Neural progenitor cell (in vitro differentiated cells): ENCODE results near the gene MACROD1. TPM values are rescaled to one million over a fixed set of nuclear protein-coding genes. Genes with fewer than 3 reads are reported as not detected.

Experiments
- DNase-seq: peaks from one replicate; pipeline ENCODE4 v3.0.0-alpha.2; 2016; ENCODE audit warnings: low spot score
- H2AFZ ChIP-seq: fragments of 200-600 bp; sonication (generic); replicated peaks from 2 replicates; pipeline ENCODE4 v1.6.1; 2016; ENCODE audit warnings: antibody characterized with exemption
- H3F3A ChIP-seq: fragments of 200-600 bp; sonication (generic); 2 replicates; pipeline ENCODE4 v1.6.1; 2016; ENCODE audit warnings: antibody characterized with exemption, low read depth
- H3K27ac ChIP-seq: fragments of 200-600 bp; sonication (generic); 2 replicates; pipeline ENCODE4 v1.5.1; 2016; ENCODE audit warnings: mild to moderate bottlenecking
- H3K27me3 ChIP-seq: fragments of 200-600 bp; sonication (generic); 2 replicates; pipeline ENCODE4 v1.6.1; 2016; ENCODE audit warnings: mild to moderate bottlenecking, moderate library complexity
- H3K36me3 ChIP-seq: fragments of 200-600 bp; sonication (generic); 2 replicates; pipeline ENCODE4 v1.5.1; 2016
- H3K4me1 ChIP-seq: fragments of 200-600 bp; sonication (generic); 2 replicates; pipeline ENCODE4 v1.6.1; 2016; ENCODE audit warnings: mixed run types
- H3K4me2 ChIP-seq: fragments of 200-600 bp; sonication (generic); 2 replicates; pipeline ENCODE4 v1.6.1; 2016
- H3K4me3 ChIP-seq: fragments of 200-600 bp; sonication (generic); 2 replicates; pipeline ENCODE4 v1.5.1; 2016
- H3K79me2 ChIP-seq: fragments of 200-600 bp; sonication (generic); 2 replicates; pipeline ENCODE4 v1.6.1; 2016; ENCODE audit warnings: low read depth
- H3K9ac ChIP-seq: fragments of 200-600 bp; sonication (generic); 2 replicates; pipeline ENCODE4 v1.6.1; 2016
- H3K9me3 ChIP-seq: fragments of 200-600 bp; sonication (generic); 2 replicates; pipeline ENCODE4 v1.5.1; 2016; ENCODE audit warnings: low read depth
- H4K20me1 ChIP-seq: fragments of 200-600 bp; sonication (generic); 2 replicates; pipeline ENCODE4 v1.6.1; 2016; ENCODE audit warnings: low read depth
- H3K27ac Mint-ChIP-seq: 3 replicates; pipeline ENCODE4 v1.8.0; 2021; ENCODE audit warnings: mixed read lengths
- H3K27me3 Mint-ChIP-seq: 2 replicates; pipeline ENCODE4 v1.8.0; 2022; ENCODE audit warnings: low read depth, mild to moderate bottlenecking, inconsistent platforms, moderate library complexity, mixed read lengths; ENCODE audit not compliant: insufficient read depth
- H3K36me3 Mint-ChIP-seq: 3 replicates; pipeline ENCODE4 v1.8.0; 2021; ENCODE audit warnings: mixed read lengths
- H3K4me1 Mint-ChIP-seq: 3 replicates; pipeline ENCODE4 v1.8.0; 2021; ENCODE audit warnings: mixed read lengths
- H3K4me3 Mint-ChIP-seq: 3 replicates; pipeline ENCODE4 v1.8.0; 2021; ENCODE audit warnings: mild to moderate bottlenecking, moderate library complexity, mixed read lengths
- H3K9me3 Mint-ChIP-seq: 3 replicates; pipeline ENCODE4 v1.8.0; 2020; ENCODE audit warnings: mixed read lengths
- EZH2 ChIP-seq: fragments of 200-600 bp; sonication (generic); IDR thresholded peaks from 2 replicates; pipeline ENCODE4 v1.6.1; 2017; ENCODE audit warnings: antibody characterized with exemption, mild to moderate bottlenecking, moderate library complexity
- EZH2phosphoT487 ChIP-seq: fragments of 200-600 bp; sonication (generic); IDR thresholded peaks from 2 replicates; pipeline ENCODE4 v1.6.1; 2017; ENCODE audit warnings: antibody characterized with exemption
- total RNA-seq: library from RNA; depleted of rRNA; stranded (reverse); fragments of >200 nt; gene quantifications from 2 replicates; pipeline ENCODE4 v1.2.3, GENCODE V29; 2015; ENCODE audit warnings: low replicate concordance
- TF ChIP-seq, protein P1 (sequence below): fragments of 200-600 bp; sonication (generic); IDR thresholded peaks from 2 replicates; pipeline ENCODE4 v1.5.1; 2017; ENCODE audit warnings: antibody characterized with exemption, mild to moderate bottlenecking

MACROD1 gene
- total RNA-seq, 1 donor from 2014 or later = 11.9 TPM

DNA sequence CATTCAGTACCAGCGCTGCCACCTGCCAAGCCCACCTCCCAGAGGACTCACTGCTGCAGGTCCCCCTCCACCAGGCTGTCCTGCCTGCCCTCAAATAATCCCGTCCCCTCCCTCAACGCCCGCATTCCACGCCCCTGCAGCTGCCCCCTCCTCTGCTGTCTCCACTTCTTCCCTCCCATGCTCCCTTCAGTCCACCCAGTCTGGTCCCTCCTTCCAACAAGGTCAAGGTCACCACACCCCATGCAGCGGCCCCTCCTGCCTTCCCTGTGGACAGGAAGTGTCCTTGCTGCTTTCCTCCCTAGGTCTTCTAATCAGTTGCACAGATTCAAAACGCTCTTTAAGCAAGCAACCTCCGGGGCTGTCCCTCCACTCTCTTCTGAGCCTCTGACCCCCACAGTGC, 12.1 kb downstream of the MACROD1 start:
- Mint-ChIP-seq H3K36me3 (no peaks in the 10 kb centered on the region), H3K9me3 (no peaks in the 10 kb centered on the region), H3K4me1 (peaks cover 23% of the 10 kb centered on the region), H3K27me3 (peaks cover 22% of the 10 kb centered on the region), H3K4me3 (peak overlapping the region; percentile 8), H3K27ac (no peak overlapping the region)
- Histone ChIP-seq H3K27ac (no peak overlapping the region), H3K79me2 (no peaks in the 10 kb centered on the region), H4K20me1 (peaks cover 16% of the 10 kb centered on the region), H3K36me3 (no peaks in the 10 kb centered on the region), H3F3A (no peaks in the 10 kb centered on the region), H3K9me3 (no peaks in the 10 kb centered on the region), H3K9ac (no peak overlapping the region), H3K27me3 (no peaks in the 10 kb centered on the region), H3K4me2 (no peak overlapping the region), H3K4me3 (no peak overlapping the region), H2AFZ (no peak overlapping the region), H3K4me1 (no peaks in the 10 kb centered on the region)
- no peak for TF ChIP-seq EZH2phosphoT487
- TF ChIP-seq EZH2 = no peak
- TF ChIP-seq, protein P1, sequence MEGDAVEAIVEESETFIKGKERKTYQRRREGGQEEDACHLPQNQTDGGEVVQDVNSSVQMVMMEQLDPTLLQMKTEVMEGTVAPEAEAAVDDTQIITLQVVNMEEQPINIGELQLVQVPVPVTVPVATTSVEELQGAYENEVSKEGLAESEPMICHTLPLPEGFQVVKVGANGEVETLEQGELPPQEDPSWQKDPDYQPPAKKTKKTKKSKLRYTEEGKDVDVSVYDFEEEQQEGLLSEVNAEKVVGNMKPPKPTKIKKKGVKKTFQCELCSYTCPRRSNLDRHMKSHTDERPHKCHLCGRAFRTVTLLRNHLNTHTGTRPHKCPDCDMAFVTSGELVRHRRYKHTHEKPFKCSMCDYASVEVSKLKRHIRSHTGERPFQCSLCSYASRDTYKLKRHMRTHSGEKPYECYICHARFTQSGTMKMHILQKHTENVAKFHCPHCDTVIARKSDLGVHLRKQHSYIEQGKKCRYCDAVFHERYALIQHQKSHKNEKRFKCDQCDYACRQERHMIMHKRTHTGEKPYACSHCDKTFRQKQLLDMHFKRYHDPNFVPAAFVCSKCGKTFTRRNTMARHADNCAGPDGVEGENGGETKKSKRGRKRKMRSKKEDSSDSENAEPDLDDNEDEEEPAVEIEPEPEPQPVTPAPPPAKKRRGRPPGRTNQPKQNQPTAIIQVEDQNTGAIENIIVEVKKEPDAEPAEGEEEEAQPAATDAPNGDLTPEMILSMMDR = no peak
- no peak for DNase-seq

DNA sequence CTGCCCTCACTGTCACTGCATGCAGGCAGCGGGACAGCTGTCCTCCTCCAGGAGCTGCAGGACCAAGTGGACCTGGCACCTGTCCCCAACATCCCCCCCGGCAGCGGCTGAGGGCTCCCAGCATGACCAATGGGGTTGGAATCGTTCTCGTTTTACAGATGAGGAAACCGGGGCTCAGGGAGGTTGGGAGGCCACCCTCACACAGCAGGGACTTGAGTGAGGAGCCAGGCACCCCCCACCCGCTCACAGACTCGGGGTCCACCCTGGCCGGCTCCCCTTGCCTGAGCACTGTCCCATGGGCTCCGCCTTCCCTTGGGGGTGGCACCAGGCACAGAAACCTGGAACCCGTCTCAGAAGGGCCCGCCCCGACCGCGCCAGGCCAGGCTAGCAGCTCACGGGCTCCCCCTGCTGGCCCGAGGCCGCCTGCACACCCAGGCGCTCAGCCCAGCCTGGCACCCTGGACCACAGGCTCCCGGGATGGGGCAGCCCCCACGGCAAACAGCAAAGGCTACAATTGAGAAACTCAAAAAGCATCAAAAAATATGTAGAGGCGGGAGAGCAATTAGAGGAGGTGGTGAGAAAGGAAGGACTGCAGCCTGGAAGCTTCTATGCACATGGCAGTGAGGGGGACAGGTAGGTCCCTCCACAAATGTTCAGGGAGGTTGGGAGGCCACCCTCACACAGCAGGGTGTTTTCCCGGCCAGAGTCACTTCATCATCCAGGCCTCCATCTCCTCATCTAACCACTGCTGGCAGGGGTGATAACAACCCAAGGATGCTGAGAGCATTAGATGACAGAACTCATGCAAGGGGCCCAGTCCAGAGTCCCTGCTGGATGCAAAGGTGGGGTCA, 12.8 kb downstream of the MACROD1 start:
- Histone ChIP-seq H3K27me3 (no peaks in the 10 kb centered on the region), H3K9me3 (no peaks in the 10 kb centered on the region), H3K79me2 (no peaks in the 10 kb centered on the region), H3F3A (no peaks in the 10 kb centered on the region), H3K9ac (no peak overlapping the region), H2AFZ (no peak overlapping the region), H3K27ac (no peak overlapping the region), H3K4me1 (peaks cover 5% of the 10 kb centered on the region), H4K20me1 (peaks cover 16% of the 10 kb centered on the region), H3K36me3 (no peaks in the 10 kb centered on the region), H3K4me3 (no peak overlapping the region), H3K4me2 (no peak overlapping the region)
- Mint-ChIP-seq H3K9me3 (no peaks in the 10 kb centered on the region), H3K4me3 (no peak overlapping the region), H3K27me3 (peaks cover 24% of the 10 kb centered on the region), H3K27ac (no peak overlapping the region), H3K4me1 (peaks cover 28% of the 10 kb centered on the region), H3K36me3 (no peaks in the 10 kb centered on the region)
- no peak for TF ChIP-seq EZH2phosphoT487
- TF ChIP-seq, protein P1 = peak; percentile 100
- DNase-seq = peak; percentile 76

DNA sequence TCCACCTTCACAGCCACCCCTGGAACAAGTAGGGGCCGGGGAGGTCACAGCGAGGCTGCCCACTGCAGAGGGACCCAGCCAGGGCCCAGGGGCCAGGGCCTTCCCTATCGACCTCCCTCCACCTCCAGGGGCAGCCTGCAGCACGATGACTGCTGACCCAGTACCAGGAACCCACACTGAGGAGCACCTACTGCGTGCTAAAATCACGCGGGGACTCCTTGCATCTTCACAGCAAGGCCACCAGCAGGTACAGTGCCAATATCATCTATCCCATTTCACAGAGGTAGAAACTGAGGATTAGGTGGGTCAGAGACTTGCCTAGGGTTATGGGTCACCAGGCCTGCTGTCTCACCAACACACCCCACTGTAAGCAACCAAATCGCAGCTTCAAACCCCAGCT, 14.6 kb downstream of the MACROD1 start:
- H3K36me3 ChIP-seq = no peaks in the 10 kb centered on the region
- DNase-seq = no peak
- no peak overlapping the region for H2AFZ ChIP-seq
- no peak overlapping the region for H3K4me2 ChIP-seq
- H3F3A ChIP-seq = no peaks in the 10 kb centered on the region
- H3K79me2 ChIP-seq = no peaks in the 10 kb centered on the region
- H3K4me1 ChIP-seq = peaks cover 8% of the 10 kb centered on the region
- Mint-ChIP-seq H3K36me3 (no peaks in the 10 kb centered on the region), H3K27me3 (peaks cover 22% of the 10 kb centered on the region), H3K9me3 (no peaks in the 10 kb centered on the region), H3K27ac (no peak overlapping the region), H3K4me3 (no peak overlapping the region), H3K4me1 (peaks cover 31% of the 10 kb centered on the region)
- H3K9me3 ChIP-seq = no peaks in the 10 kb centered on the region
- no peaks in the 10 kb centered on the region for H3K27me3 ChIP-seq
- no peak overlapping the region for H3K9ac ChIP-seq
- H3K27ac ChIP-seq = no peak overlapping the region
- TF ChIP-seq, protein P1 = no peak
- no peak for TF ChIP-seq EZH2
- TF ChIP-seq EZH2phosphoT487 = no peak
- H3K4me3 ChIP-seq = no peak overlapping the region
- peaks cover 16% of the 10 kb centered on the region for H4K20me1 ChIP-seq
